Measurements from ENCODE around the gene GPR176.

- no peak for TF ChIP-seq CTCF (IDR thresholded peaks at IDR 0.05)
- no peak for TF ChIP-seq POLR2AphosphoS5 (IDR thresholded peaks at IDR 0.05)
Measured at GRCh38 chr15:39946862-39947261, 26.8 kb upstream of the GPR176 start.
